Ureter (tissue), 1 donor: Measurements from ENCODE around the gene SLC39A12. TPM values are rescaled to one million over a fixed set of nuclear protein-coding genes. Genes with fewer than 3 reads are reported as not detected.
"Not testable (repeated sequence)": the region's sequence is repeated elsewhere in the genome, so short reads cannot be mapped to it uniquely, and the experiment has no call there.

Experiments
- DNase-seq: peaks from one replicate; pipeline ENCODE4 v3.0.0-alpha.2; 2020; ENCODE audit warnings: low spot score
- total RNA-seq: library from RNA; stranded (reverse); gene quantifications from one replicate; pipeline ENCODE4 v1.2.4, GENCODE V29; 2023
- donor health status: DM: yes; HTN: yes; CAD: no.

The SLC39A12 gene
- 0.13 TPM for total RNA-seq

GRCh38 chr10:17951868-17952371, at the start of gene SLC39A12:
Gene SLC39A12 (plus strand): TSS chr10:17951918. CDS start chr10:17953277, 1,359 bp downstream.
- DNase-seq, result no peak

- DNase-seq, result no peak
These were observed 47.2 kb upstream of the SLC39A12 start for GRCh38 chr10:17904564-17904963.

- no peak for DNase-seq
These were observed 46.2 kb upstream of the SLC39A12 start for GRCh38 chr10:17905491-17905890.

GRCh38 chr10:17906002-17906401, 45.7 kb upstream of the SLC39A12 start:
- no peak for DNase-seq

- no peak for DNase-seq
These were observed 44.1 kb upstream of the SLC39A12 start for GRCh38 chr10:17907641-17908040.

GRCh38 chr10:17910125-17910789, 41.5 kb upstream of the SLC39A12 start:
- DNase-seq, result no peak

- DNase-seq, result no peak
These were observed 39.0 kb upstream of the SLC39A12 start for GRCh38 chr10:17912754-17913153.

- DNase-seq, result no peak
These were observed 38.1 kb upstream of the SLC39A12 start for GRCh38 chr10:17913604-17914003.

GRCh38 chr10:17914169-17915045, 37.3 kb upstream of the SLC39A12 start:
- no peak for DNase-seq

GRCh38 chr10:17915181-17915580, 36.5 kb upstream of the SLC39A12 start:
- no peak for DNase-seq

GRCh38 chr10:17918187-17918903, 33.4 kb upstream of the SLC39A12 start:
- DNase-seq, result no peak

GRCh38 chr10:17921378-17921777, 30.3 kb upstream of the SLC39A12 start:
- DNase-seq, result no peak

GRCh38 chr10:17923728-17924127, 28.0 kb upstream of the SLC39A12 start:
- DNase-seq, result no peak

GRCh38 chr10:17943033-17943745, 8.5 kb upstream of the SLC39A12 start:
- DNase-seq, result no peak

- not testable (repeated sequence) for DNase-seq
These were observed 1.4 kb upstream of the SLC39A12 start for GRCh38 chr10:17950269-17950668.

- DNase-seq, result no peak
These were observed 992 bp upstream of the SLC39A12 start for GRCh38 chr10:17950726-17951125.

GRCh38 chr10:17954372-17954771, 2.7 kb downstream of the SLC39A12 start:
- DNase-seq, result not testable (repeated sequence)

GRCh38 chr10:17954861-17955260, 3.1 kb downstream of the SLC39A12 start:
- DNase-seq, result no peak

GRCh38 chr10:17958049-17958448, 6.3 kb downstream of the SLC39A12 start:
- no peak for DNase-seq

- no peak for DNase-seq
These were observed 8.2 kb downstream of the SLC39A12 start for GRCh38 chr10:17959870-17960269.
